IPS-NIHi7 (cell line): ENCODE results near the gene SLC19A2.
"Not testable (repeated sequence)": the region's sequence is repeated elsewhere in the genome, so short reads cannot be mapped to it uniquely, and the experiment has no call there.

Experiments
- DNase-seq: peaks from one replicate; pipeline ENCODE4 v3.0.0; 2012; ENCODE audit warnings: mixed read lengths; ENCODE audit errors: extremely low spot score

Gene SLC19A2

DNA sequence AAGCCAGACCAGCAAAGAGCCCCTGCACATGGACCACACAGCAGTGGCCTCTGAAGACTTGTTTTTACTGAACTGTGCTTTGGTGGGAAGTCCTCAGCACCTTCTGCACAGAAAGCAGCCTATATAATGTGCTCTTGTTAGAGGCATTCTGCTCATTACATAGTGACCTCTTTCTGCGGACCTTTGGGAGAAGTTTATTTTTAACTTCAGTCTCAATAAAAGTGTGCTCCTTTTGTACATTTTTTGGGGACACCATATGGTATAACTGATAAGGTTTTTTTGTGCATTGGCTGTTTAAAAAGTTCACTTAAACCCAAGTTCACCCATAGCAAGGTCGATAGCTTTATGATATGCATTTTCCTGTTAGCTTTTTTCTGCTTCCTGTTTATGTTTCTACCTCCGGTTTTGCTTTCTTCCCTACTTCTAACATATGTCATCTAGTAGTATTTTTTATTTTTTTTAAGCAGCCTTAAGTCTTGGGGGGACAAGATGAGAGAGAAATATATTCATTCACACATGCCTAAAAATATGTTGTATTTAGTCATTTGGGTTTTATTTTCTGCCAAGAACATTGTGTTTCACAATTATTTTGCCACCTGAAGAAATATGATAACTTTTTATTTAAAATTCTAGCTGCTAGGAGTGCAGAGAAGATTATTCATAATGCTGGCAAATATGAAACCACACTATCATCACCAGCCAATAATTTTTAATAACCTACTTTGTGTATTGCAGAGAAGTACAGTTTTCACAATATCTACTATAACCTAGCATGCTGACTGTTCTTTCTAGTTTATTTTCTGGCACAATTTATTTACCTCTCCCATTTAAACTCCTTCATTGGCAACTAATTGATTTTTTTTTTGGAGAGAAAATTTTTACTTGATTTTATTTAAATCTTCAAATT is 22.9 kb upstream of the SLC19A2 start:
- DNase-seq, result no peak

DNA sequence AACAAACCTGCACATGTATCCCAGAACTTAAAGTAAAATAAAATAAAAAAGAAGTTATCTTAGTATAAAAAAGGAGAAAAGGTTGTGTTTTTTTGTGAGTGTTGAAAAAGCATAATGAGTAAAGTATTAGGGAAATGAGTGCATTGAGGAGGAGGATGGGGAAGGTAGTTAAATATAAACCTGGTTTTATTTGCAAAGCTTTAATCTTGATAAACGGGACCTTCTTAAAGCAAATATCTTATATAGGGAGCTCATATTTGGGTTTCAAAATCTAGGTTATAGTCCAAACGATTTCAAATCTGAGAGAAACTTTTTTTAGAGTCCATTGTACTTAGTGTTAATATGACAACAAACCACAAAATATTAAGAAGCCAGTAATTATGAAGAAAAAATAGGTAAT is 21.7 kb upstream of the SLC19A2 start:
- no peak for DNase-seq

GRCh38 chr1:169503601-169504000 is 17.9 kb upstream of the SLC19A2 start:
- DNase-seq, result not testable (repeated sequence)

- no peak for DNase-seq
Measured at GRCh38 chr1:169499807-169500206, 14.1 kb upstream of the SLC19A2 start.

- no peak for DNase-seq
Measured at GRCh38 chr1:169497317-169497716, 11.6 kb upstream of the SLC19A2 start.

- DNase-seq, result no peak
Measured at GRCh38 chr1:169495916-169496315, 10.2 kb upstream of the SLC19A2 start.

DNA sequence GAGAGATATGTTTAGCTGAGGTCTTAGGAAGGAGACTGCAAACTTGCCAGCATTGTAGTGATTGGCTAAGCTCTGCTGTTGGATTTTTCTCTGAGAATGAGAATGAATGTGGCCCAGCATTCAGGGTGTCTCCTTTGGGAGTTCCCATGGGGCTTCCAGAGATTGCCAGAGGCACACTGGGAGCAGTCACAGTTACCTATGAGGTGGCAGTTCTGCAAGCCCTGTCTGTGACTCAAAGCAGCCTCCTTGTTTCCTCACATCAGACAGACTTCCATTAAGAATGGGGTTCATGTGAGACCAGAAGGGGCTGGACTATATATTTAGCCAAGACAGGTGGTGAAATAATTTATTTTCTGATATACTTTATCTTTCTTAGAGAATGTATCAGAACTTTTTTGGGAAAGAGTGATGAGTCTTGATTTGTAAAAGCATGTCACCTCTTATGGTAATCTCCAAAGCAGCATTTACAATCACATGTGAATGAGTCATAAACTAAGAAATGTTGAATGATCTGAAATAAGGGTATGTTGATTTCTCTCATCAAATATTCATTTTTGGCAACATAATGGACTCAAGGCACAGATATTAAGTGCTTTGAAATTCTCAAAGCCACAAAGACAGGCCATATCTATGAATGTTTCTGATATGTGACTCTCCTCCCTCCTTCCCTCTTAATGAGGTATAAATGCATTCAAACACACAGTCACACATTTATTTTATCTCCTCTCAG is 9.5 kb upstream of the SLC19A2 start:
- no peak for DNase-seq

DNA sequence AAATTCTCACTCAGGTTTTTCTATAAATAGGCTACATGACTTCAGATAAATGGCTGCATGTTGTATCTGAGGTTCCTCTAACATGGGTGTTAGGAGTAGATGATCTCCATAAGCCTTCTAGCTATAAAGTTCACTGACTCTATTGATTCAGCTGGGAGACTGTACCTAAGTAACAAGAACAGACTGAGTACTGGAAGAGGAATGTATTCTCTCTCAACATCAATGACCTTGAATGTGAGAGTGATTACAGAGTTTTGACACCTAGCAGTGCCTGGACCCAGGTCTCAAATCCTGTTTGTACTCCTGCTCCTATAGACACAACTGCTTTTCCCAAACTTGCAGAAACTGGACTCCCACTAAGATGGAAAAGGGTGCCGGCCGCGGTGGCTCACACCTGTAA is 8.6 kb upstream of the SLC19A2 start:
- DNase-seq, result no peak

DNA sequence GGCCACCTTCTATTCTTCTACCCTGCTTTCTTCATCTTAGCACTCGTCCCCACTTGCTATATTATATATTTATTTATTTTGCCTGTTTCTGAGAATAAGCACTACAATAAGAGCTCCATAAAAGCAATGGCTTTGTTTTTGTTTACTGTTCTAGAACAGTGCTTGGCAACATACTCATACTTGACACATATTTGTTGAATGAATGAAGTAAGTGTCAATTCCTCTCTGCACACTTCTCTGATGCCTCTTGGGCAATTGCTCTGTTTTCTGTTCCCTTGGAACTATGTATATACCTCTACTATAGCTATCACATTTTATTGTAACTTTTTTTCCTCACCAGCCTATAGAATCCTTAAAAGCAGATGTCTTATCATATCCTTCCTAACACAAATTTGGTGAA is 7.5 kb upstream of the SLC19A2 start:
- no peak for DNase-seq

DNA sequence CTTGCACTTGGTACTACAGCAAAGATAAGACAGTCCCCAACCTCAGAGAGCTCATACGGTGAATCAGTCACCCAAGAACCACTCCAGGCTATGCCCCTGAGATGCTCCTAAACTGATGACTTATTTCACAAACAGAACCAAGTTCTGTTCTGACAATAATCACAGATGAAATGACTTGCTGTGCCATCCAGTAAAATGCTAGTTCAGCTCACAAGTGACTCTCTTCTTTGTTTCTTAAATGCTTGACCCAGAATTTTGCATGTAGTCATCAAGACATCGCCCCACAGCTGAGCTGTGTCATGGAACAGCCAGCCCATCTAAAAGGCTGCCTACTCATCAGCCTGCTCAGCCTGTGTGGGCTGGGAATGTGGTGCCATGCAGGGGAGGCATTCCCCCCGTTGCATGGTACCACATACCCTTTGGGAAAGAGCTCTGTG is 6.1 kb upstream of the SLC19A2 start:
- no peak for DNase-seq

- DNase-seq, result no peak
Measured at GRCh38 chr1:169488157-169488556, 2.4 kb upstream of the SLC19A2 start.

GRCh38 chr1:169487561-169487960 is 1.8 kb upstream of the SLC19A2 start:
- DNase-seq, result no peak

DNA sequence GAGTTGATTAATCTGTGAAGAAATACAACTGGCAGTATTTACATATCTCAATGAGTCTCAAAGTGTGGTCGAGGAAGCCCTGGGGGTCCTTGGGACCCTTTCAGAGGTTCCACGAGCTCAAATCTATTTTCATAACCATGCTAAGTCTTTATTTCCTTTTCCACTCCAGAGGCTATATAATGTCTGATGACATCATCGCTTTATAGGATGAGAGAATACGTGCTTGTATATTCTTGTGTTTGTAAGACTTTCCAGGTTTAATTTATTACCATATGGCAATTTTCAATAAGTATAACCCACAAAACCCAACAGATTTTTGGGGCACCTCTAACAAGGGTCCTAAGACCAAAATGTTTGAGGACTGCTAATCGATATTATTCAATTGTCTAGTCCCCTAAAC is 1.4 kb upstream of the SLC19A2 start:
- no peak for DNase-seq

DNA sequence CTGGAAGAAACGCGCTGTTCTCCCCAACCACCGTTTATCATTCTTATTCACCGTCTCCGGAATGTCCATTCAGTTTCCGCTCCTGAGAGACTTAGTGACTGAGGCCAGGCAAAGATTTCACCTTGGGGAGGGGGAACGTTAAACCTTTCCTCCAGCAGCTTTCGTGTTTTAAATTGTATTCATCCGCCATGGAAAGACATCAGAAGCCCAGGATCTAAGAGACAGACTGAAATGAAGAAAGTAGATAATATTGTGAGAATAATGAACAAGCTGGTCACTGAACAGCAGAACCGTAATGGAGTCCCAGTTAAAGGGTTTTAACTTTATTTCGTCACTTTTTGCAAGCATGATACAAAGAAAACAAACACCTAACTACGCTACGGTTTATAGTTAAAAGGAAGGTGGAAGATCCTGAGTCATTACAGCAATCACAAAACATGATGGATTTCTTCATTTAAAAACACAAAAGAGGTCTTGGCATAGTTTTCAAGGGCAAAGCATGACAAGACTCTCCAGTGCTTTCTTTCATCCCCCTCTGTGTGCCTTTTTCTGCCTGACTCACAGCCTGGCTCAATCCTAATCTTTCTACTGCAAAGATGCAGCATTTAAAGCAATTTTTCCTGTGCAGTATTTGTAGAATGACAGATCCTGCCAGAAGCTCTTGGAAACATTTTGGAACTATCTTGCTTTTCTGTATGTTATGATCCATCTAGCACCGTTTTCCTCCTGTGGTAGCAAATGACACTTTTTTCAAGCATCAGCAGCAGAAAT is 722 bp upstream of the SLC19A2 start:
- DNase-seq, result no peak

DNA sequence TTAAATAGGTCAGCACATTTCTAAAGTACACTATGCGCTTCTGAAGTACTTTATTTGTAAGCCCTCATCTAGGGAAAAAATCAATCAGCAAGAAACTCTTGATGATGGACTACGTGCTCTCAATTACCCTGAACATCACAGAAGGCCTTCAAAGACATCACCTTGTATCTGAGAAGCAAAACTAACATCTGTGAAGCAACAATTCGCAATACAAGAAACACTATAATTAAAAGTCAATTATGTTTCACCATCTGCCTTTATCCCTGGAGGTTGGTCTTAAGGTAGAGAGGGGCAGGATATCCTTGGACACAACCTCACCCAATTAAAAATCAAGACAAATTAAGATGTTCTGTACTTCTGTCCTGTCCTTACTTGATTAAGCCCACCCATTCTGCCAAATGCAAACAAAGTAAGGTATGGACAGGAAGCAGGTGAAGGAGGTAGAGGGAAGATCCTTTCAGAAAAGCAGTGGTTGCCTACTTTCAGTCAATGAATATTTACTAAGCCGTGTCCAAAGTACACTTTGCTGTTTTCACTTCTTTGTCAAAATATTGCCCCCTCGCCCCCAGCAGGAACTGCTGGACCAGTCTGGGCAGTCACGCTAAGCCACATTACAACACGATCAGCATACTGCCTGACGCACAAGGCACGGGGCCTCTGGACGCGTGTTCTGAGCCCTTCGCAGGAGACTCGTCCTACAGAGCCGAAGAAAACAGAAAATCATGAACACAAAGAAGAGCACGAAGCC is 887 bp downstream of the SLC19A2 start:
- no peak for DNase-seq

DNA sequence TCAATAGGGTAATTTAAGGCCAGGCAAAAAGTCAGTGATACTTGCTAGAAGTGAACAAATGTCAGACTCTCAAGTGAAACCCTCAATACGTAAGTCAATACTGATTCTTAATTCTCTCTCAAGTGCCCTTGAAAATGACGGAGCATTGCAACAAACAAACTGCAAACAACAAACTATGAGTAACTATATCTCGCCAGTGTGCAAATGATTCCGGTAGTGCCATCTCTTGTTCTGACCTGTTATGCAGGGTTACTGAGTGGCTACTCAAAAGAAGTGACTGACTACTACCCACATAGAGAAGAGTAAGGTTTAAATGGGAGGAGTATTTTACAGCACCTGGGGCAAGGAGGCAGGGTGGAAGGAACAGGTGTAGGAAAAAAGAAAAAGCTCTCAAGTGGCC is 1.6 kb downstream of the SLC19A2 start:
- no peak for DNase-seq

- DNase-seq, result no peak
Measured at GRCh38 chr1:169483500-169483966, 2.2 kb downstream of the SLC19A2 start.

DNA sequence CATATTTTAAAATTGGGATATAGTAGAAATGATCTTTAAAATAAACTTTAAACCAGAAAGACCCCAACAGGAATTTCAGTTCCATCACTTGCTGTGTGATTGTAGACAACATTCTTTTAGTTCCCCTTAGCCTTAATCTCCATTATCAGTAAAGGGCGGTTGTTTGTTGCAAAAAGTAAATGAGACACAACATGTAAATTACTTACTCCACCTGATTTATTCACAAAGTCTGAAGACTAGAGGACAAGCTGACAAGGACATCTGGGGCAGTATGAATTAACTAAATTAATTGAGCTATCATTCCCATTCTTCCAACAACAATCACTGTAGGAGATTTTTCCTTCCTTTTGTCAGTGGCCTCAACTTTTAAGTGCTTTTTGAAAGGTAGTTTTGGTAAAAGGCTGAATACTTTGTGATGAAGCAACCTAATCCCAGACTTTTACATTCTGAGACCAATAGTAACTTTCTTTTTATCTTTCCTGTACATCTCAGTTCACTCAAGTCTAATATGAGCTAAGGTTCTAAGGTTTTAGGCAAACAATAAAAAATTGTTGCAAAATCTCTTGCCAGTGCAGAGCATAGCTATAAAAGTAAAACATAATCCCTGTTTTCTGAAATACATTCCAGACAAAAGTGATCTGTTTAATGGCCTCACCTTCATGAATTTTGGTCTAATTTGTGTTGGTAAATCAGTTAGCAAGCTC is 6.2 kb downstream of the SLC19A2 start:
- no peak for DNase-seq

- DNase-seq, result no peak
Measured at GRCh38 chr1:169478094-169478672, 7.6 kb downstream of the SLC19A2 start.

DNA sequence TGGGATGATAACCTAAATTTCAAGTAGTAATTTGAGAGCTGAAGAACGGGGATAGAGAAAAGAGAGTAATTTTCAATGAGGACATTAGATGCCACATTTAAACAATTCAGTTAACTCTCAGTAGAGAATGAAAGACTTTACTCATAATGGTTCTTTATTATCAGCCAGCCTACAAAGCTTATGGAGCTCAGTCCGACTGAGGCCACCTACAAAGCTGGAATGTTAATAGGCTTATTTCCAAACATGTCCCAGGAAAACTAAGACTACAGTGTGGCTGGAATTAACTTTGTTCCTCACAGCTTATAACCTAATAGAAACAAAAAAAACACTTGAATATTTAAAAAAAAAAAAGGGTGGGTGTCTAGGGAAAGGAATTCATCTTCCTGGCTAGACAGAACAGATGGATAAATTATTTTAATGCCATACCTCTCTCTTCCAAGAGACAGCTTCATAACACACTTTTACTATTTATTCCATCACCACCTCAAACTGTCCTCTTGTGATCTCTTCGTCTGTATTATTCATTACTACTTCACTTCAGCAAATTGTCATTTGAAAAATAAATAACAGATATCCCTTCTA is 9.8 kb downstream of the SLC19A2 start:
- no peak for DNase-seq
